Activated T-helper 1 cell treated with anti-CD3 and anti-CD28 coated beads, Interleukin-12 subunit alpha, Interleukin-12 subunit beta, Interleukin-2, Interleukin-4 antibody, amounts not matched to agents 30 ng/mL and 10 ng/mL and 1 ng/mL, durations not matched to agents 14 hours and 24 hours and 36 hours (primary cell): ENCODE data around the gene PLCB1. TPM values are rescaled to one million over a fixed set of nuclear protein-coding genes. Genes with fewer than 3 reads are reported as not detected.
"Not testable (repeated sequence)": the region's sequence is repeated elsewhere in the genome, so short reads cannot be mapped to it uniquely, and the experiment has no call there.

Experiments used
- DNase-seq: peaks from one replicate; pipeline ENCODE4 v3.0.0; 2021; ENCODE audit warnings: low spot score
- H3K27ac Mint-ChIP-seq: one replicate; pipeline ENCODE4 v1.8.0; 2021; ENCODE audit warnings: mild to moderate bottlenecking, mixed read lengths
- H3K27me3 Mint-ChIP-seq: one replicate; pipeline ENCODE4 v1.8.0; 2022; ENCODE audit warnings: mild to moderate bottlenecking, moderate library complexity, mixed read lengths; ENCODE audit not compliant: insufficient read depth
- H3K36me3 Mint-ChIP-seq: one replicate; pipeline ENCODE4 v1.8.0; 2021; ENCODE audit warnings: low read depth, mixed read lengths
- H3K4me1 Mint-ChIP-seq: one replicate; pipeline ENCODE4 v1.8.0; 2021; ENCODE audit warnings: low read depth, mixed read lengths
- H3K4me3 Mint-ChIP-seq: one replicate; pipeline ENCODE4 v1.8.0; 2021; ENCODE audit warnings: mild to moderate bottlenecking, moderate library complexity, mixed read lengths
- H3K9me3 Mint-ChIP-seq: one replicate; pipeline ENCODE4 v1.8.0; 2021; ENCODE audit warnings: mixed read lengths
- intact Hi-C: fragments of 100-400 bp; cut with micrococcal nuclease; formaldehyde crosslinking; loops from one replicate; pipeline ENCODE4 v1.15.1; 2024
- total RNA-seq: library from RNA; stranded (reverse); gene quantifications from 2 replicates; pipeline ENCODE4 v1.2.3, GENCODE V29; 2022

PLCB1 gene
- total RNA-seq, 1 donor from 2014 or later: 3.2 TPM

GRCh38 chr20:8370774-8371173 lies 238.7 kb downstream of the PLCB1 start:
- no peak overlapping the region for H3K27ac Mint-ChIP-seq
- H3K4me1 Mint-ChIP-seq: no peaks in the 10 kb centered on the region
- no peak for DNase-seq
- no peak overlapping the region for H3K4me3 Mint-ChIP-seq
- intact Hi-C loops: no loop called here
- no peaks in the 10 kb centered on the region for H3K36me3 Mint-ChIP-seq
- H3K9me3 Mint-ChIP-seq: no peaks in the 10 kb centered on the region
- no peaks in the 10 kb centered on the region for H3K27me3 Mint-ChIP-seq

GRCh38 chr20:8372824-8373380 lies 240.8 kb downstream of the PLCB1 start:
- no peaks in the 10 kb centered on the region for H3K4me1 Mint-ChIP-seq
- no peaks in the 10 kb centered on the region for H3K36me3 Mint-ChIP-seq
- H3K27me3 Mint-ChIP-seq: no peaks in the 10 kb centered on the region
- intact Hi-C loops: no loop called here
- no peaks in the 10 kb centered on the region for H3K9me3 Mint-ChIP-seq
- H3K4me3 Mint-ChIP-seq: no peak overlapping the region
- no peak overlapping the region for H3K27ac Mint-ChIP-seq
- DNase-seq: no peak

GRCh38 chr20:8373579-8373978 lies 241.5 kb downstream of the PLCB1 start:
- no peak for DNase-seq
- Mint-ChIP-seq H3K27me3 (no peaks in the 10 kb centered on the region), H3K27ac (no peak overlapping the region), H3K9me3 (no peaks in the 10 kb centered on the region), H3K4me1 (no peaks in the 10 kb centered on the region), H3K36me3 (no peaks in the 10 kb centered on the region), H3K4me3 (no peak overlapping the region)
- intact Hi-C loops: no loop called here

GRCh38 chr20:8375898-8376297 lies 243.8 kb downstream of the PLCB1 start:
- H3K27ac Mint-ChIP-seq: no peak overlapping the region
- no peaks in the 10 kb centered on the region for H3K4me1 Mint-ChIP-seq
- no peak for DNase-seq
- intact Hi-C loops: no loop called here
- H3K27me3 Mint-ChIP-seq: peaks cover 5% of the 10 kb centered on the region
- H3K4me3 Mint-ChIP-seq: no peak overlapping the region
- H3K36me3 Mint-ChIP-seq: no peaks in the 10 kb centered on the region
- H3K9me3 Mint-ChIP-seq: no peaks in the 10 kb centered on the region

- Mint-ChIP-seq H3K36me3 (no peaks in the 10 kb centered on the region), H3K27me3 (peaks cover 5% of the 10 kb centered on the region), H3K4me3 (no peak overlapping the region), H3K9me3 (no peaks in the 10 kb centered on the region), H3K4me1 (no peaks in the 10 kb centered on the region), H3K27ac (no peak overlapping the region)
- no peak for DNase-seq
- intact Hi-C loops: no loop called here
These were observed 244.9 kb downstream of the PLCB1 start for GRCh38 chr20:8376940-8377339.

- not testable (repeated sequence) for H3K4me3 Mint-ChIP-seq, H3K36me3 Mint-ChIP-seq, DNase-seq
These were observed 247.1 kb downstream of the PLCB1 start for GRCh38 chr20:8379125-8379524.

GRCh38 chr20:8385247-8385646 lies 253.2 kb downstream of the PLCB1 start:
- no peaks in the 10 kb centered on the region for H3K9me3 Mint-ChIP-seq
- peaks cover 6% of the 10 kb centered on the region for H3K27me3 Mint-ChIP-seq
- no peaks in the 10 kb centered on the region for H3K4me1 Mint-ChIP-seq
- no peak for DNase-seq
- intact Hi-C loops: loop anchor here (5.0 kb wide), 1 partner anchor 173 kb away; no protein-coding TSS in a partner anchor
- H3K4me3 Mint-ChIP-seq: no peak overlapping the region
- H3K36me3 Mint-ChIP-seq: no peaks in the 10 kb centered on the region
- no peak overlapping the region for H3K27ac Mint-ChIP-seq

More at GRCh38 chr20:8379125-8379524, 247.1 kb downstream of the PLCB1 start:
- H3K27ac Mint-ChIP-seq, H3K4me1 Mint-ChIP-seq, intact Hi-C loops, H3K27me3 Mint-ChIP-seq, H3K9me3 Mint-ChIP-seq: not testable (repeated sequence)

- no peaks in the 10 kb centered on the region for H3K36me3 Mint-ChIP-seq
- intact Hi-C loops: loop anchor here (5.0 kb wide), 1 partner anchor 175 kb away; no protein-coding TSS in a partner anchor
- H3K9me3 Mint-ChIP-seq: no peaks in the 10 kb centered on the region
- no peak overlapping the region for H3K4me3 Mint-ChIP-seq
- peaks cover 1% of the 10 kb centered on the region for H3K27me3 Mint-ChIP-seq
- H3K4me1 Mint-ChIP-seq: no peaks in the 10 kb centered on the region
- no peak overlapping the region for H3K27ac Mint-ChIP-seq
- no peak for DNase-seq
These were observed 254.9 kb downstream of the PLCB1 start for GRCh38 chr20:8386991-8387390.

GRCh38 chr20:8388141-8388540 lies 256.1 kb downstream of the PLCB1 start:
- no peaks in the 10 kb centered on the region for H3K4me1 Mint-ChIP-seq
- no peak overlapping the region for H3K27ac Mint-ChIP-seq
- H3K9me3 Mint-ChIP-seq: no peaks in the 10 kb centered on the region
- H3K36me3 Mint-ChIP-seq: no peaks in the 10 kb centered on the region
- no peak overlapping the region for H3K4me3 Mint-ChIP-seq
- peaks cover 1% of the 10 kb centered on the region for H3K27me3 Mint-ChIP-seq
- no peak for DNase-seq
- intact Hi-C loops: loop anchor here (5.0 kb wide), 1 partner anchor 176 kb away; no protein-coding TSS in a partner anchor

GRCh38 chr20:8388707-8389106 lies 256.6 kb downstream of the PLCB1 start:
- no peaks in the 10 kb centered on the region for H3K9me3 Mint-ChIP-seq
- no peaks in the 10 kb centered on the region for H3K4me1 Mint-ChIP-seq
- peaks cover 1% of the 10 kb centered on the region for H3K27me3 Mint-ChIP-seq
- no peak for DNase-seq
- intact Hi-C loops: loop anchor here (1.0 to 5.0 kb wide), 3 partner anchors 176 to 345 kb away; partner anchors contain the start of gene PLCB1
- no peak overlapping the region for H3K27ac Mint-ChIP-seq
- no peaks in the 10 kb centered on the region for H3K36me3 Mint-ChIP-seq
- H3K4me3 Mint-ChIP-seq: no peak overlapping the region

GRCh38 chr20:8389381-8390036 lies 257.4 kb downstream of the PLCB1 start:
- H3K9me3 Mint-ChIP-seq: no peaks in the 10 kb centered on the region
- no peak for DNase-seq
- peaks cover under 1% of the 10 kb centered on the region for H3K27me3 Mint-ChIP-seq
- H3K36me3 Mint-ChIP-seq: no peaks in the 10 kb centered on the region
- intact Hi-C loops: loop anchor here (1.0 to 10.0 kb wide), 5 partner anchors 177 to 346 kb away; partner anchors contain the start of gene PLCB1
- no peak overlapping the region for H3K27ac Mint-ChIP-seq
- peaks cover 7% of the 10 kb centered on the region for H3K4me1 Mint-ChIP-seq
- no peak overlapping the region for H3K4me3 Mint-ChIP-seq

- DNase-seq: no peak
- Mint-ChIP-seq H3K9me3 (no peaks in the 10 kb centered on the region), H3K36me3 (no peaks in the 10 kb centered on the region), H3K27me3 (no peaks in the 10 kb centered on the region), H3K4me1 (peaks cover 9% of the 10 kb centered on the region), H3K27ac (no peak overlapping the region), H3K4me3 (no peak overlapping the region)
- intact Hi-C loops: loop anchor here (2.0 to 10.0 kb wide), 2 partner anchors 275 to 331 kb away; no protein-coding TSS in a partner anchor
These were observed 258.0 kb downstream of the PLCB1 start for GRCh38 chr20:8390037-8390433.

GRCh38 chr20:8390500-8390899 lies 258.4 kb downstream of the PLCB1 start:
- Mint-ChIP-seq H3K27me3 (no peaks in the 10 kb centered on the region), H3K4me1 (peaks cover 9% of the 10 kb centered on the region), H3K36me3 (no peaks in the 10 kb centered on the region), H3K4me3 (no peak overlapping the region), H3K9me3 (no peaks in the 10 kb centered on the region), H3K27ac (no peak overlapping the region)
- intact Hi-C loops: loop anchor here (2.0 to 10.0 kb wide), 2 partner anchors 274 to 330 kb away; no protein-coding TSS in a partner anchor
- no peak for DNase-seq
